Dedifferentiated amniotic fluid mesenchymal stem cell (primary cell): Measurements from ENCODE around the gene LPAR1.

Experiments
- DNase-seq: peaks from one replicate; pipeline ENCODE4 v3.0.0-alpha.2; 2016; ENCODE audit errors: extremely low spot score

Gene LPAR1

DNA sequence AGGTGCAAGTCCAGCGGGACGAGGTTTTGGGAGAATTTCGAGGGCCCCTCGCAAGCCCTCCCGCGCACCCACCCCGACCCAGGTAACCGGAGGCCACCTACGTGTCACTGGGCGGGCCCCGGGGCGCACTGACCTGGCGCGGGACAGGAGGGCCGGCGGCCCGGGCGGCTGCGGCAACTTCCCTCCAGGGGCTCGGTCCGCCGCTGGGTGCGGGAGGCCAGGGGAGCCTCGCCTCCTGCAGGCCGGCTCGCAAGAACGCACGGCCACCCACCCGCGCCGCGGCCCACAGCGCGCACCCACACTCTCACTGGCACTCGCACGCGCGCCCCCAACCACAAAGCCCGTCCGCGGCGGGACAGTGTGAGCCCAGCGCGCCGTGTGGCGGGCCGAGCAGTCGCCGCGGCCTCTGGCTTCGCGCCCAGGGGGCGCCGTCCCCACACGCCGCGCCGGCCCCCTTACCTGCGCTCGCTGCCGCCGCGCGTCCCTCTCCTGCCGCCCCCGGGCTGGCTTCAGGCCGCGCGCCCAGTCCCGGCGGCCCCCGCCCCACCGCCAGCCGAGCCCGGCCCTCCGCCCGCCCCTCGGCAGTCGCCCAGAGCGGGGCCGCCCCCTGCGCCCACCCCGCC, 451 bp downstream of the LPAR1 start:
- DNase-seq = peak; percentile 20

DNA sequence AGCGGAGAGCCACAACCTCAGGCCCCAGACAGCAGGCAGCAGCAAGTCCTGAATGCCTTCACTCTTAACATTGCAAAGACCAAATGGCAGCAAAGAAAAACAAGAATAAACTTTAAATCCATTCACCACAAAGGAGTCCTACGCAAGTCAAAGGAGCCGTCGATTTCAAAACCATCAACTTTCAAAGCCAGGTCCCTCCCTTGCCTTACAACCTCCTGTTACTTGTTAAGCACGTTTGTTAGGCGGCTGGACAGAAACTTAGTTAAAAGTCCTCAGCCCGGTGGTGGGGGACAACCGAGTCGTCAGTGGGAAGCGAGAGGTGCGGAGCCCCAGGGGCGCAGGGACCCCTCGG, 938 bp downstream of the LPAR1 start:
- DNase-seq = peak; percentile 20

DNA sequence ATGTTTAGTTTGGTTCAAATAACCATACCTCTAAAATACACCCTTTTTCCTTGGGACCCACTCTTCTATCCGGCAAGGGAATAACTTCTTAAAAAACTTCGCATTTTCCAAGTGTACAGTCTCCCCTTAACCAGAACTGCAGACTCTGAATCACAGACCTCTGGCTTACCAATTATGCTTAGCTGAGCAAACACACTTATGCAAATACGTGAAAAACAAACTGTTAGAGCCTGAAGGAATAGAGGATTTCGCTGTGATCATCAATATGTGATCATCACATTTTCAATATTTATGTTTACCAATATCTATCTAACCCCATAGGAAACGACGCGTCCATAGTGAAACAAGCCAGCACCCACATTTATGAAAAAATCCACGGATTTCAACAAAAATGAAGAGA, 1.3 kb downstream of the LPAR1 start:
- no peak for DNase-seq

- peak; percentile 63 for DNase-seq
Observed at GRCh38 chr9:111036429-111036789, 1.9 kb downstream of the LPAR1 start.

DNA sequence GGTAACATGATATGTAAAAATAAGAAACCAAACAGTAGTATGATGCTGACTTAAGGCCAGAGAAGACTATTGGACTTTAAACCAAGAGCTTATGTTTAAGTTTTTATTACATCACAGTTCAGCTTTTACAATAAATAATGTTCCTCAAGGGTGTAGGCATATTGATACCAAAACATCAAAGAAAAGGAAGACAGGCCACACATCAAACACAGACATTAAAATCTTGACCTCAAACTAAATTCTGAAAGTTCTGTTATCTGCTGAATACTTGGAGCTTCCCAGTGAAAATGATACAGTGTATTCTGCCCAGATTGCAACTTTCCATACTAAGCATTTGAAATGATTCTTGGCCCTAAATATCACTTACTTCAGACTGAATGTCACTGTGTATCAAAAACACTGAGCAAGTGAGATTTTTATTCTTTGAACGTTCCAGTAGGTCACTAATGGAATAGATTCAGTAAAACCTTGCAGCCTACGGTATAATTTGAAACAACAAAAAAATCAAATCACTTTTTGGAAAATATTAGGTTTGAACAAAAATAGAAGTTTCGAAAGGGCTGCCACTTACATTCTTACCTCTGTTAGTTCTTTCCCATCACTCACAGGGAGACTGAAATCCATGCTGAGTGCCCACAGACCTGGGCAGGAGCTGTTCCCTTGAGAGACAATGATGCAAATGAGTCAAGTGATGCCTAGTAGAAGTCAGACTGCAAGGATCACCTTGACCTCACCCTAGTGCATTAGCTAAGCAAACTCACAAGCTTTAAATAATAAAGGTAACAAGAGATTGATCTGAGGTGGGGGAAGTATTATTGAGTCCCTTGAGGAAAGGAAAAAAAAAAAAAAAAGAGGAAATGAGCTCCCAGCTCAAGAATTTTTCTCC, 2.5 kb downstream of the LPAR1 start:
- no peak for DNase-seq

GRCh38 chr9:111034898-111035539, 3.3 kb downstream of the LPAR1 start:
- no peak for DNase-seq

GRCh38 chr9:111034170-111034897, 3.9 kb downstream of the LPAR1 start:
- DNase-seq = no peak

DNA sequence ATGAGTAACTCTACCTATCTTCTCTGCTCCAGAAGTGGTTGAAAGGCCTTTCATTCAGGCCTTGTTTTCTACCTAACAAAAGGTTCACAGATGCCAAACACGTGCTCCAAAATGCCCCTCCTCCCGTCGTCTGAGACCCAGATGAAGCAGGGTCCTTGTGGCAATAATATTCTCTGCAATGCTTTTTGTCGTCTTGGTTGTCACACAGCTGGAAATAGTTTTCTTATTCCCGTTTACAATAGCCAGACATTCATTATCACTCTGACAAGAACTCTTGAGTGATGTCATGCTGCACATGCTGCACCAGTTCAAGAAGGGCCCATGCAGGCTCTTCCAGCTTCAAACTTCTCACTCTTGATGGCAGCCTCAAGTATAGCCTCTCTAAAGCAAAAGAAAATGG, 7.8 kb downstream of the LPAR1 start:
- no peak for DNase-seq

GRCh38 chr9:111029260-111029659, 9.0 kb downstream of the LPAR1 start:
- DNase-seq = no peak

DNA sequence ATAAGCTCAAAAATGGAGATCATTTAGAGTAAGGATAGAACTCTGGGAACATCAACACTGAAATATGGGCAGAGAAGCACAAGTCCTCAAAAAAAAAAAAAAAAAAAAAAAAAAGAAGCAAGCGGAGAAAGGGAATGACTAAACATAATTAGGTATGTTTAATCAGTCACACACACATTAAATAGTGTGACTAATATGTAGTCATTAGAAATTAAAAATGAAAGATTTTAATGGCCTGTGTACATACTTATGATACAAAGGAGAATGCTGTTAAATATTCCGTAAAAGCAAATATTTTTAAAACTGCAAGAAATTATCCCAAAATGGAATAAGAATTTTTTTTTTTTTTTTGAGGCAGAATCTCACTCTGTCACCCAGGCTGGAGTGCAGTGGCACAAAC, 10.5 kb downstream of the LPAR1 start:
- DNase-seq = no peak

DNA sequence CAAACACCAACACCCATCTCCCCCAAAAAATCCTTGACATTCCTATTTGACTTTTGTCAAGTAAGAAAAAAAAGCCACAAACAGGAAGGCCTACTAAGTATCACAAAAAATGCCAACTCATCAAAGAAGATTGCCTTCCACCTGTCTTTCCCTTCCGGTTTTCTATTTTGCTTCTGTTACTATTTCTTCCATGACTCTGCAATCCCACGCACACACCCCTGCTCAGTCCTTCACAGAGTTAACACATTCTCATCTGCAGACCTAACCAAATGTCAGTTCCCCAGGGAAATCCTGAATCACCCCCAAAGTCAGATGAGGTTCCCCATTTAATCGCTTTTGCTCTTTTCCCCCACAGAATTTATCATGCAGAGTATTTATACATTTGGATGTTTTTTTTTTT, 15.1 kb downstream of the LPAR1 start:
- DNase-seq = no peak

- DNase-seq = no peak
Observed at GRCh38 chr9:111020594-111020993, 17.7 kb downstream of the LPAR1 start.

DNA sequence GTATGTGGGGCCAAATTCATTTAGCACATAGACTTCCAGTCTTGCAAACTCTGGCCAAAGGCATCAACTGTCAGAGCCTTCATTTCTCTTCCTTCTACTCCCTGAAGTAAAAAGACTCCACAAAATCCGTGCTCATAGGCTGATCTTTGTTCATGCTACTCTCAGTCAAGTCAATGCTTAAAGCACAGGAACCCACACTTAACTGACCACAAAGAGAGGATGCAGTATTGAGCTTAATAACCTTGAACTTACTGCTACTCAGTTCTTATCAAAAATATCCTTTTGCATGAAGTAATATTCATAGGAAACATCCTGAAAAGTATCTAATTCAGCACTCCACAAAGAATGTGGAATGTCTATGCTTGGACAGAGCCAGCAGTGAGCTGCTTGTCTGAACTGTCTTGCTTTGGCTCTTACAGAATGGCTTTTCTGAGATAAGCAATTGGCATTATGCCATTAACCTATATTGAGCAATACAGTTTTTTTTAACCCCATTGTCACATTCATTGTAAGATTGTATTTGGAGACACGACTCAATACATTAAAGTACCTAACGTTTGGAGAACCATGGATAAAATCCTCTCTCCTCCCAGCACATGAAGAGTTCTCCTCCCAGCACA, 21.7 kb downstream of the LPAR1 start:
- DNase-seq = no peak

GRCh38 chr9:111016016-111016415, 22.3 kb downstream of the LPAR1 start:
- no peak for DNase-seq

DNA sequence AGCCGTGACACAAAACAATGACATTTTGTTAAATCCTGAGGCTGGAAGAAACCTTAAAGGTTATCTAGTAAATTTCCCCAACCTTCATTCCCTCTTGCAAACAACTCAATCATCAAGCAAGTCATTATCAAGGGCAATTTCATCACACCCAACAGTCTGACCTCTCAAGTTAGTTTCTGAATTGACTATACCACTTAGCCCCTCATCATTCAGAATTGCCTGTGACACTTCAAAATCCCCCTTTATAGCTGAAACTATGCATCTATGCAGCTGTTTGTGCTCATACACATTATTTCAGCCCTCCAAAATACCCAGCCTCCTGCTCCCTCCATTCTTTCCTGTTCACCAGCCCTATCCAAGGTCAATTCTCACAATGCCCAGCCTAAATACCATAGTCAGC, 24.6 kb downstream of the LPAR1 start:
- DNase-seq = no peak

DNA sequence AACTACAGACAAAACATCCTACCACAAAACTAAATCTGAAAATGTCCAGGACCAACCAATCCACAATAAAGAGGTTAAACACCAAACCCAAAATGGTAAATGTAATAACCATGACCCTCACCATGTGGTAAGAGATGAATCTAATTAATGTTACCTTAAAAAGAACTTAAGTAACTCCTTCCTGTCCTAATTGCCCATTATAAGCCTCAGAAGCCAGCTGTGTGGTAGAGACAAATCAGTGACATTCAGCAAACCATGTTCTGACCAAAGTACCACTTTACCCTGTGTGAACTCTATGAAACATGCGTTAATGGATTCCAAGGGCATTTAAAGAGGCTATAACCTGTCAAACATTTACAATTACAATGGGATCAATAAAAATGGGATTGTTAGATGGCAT, 25.0 kb downstream of the LPAR1 start:
- DNase-seq = no peak

- no peak for DNase-seq
Observed at GRCh38 chr9:111008158-111009075, 29.9 kb downstream of the LPAR1 start.

GRCh38 chr9:111005746-111006470, 32.4 kb downstream of the LPAR1 start:
- DNase-seq = peak; percentile 67

- no peak for DNase-seq
Observed at GRCh38 chr9:111004936-111005335, 33.3 kb downstream of the LPAR1 start.

DNA sequence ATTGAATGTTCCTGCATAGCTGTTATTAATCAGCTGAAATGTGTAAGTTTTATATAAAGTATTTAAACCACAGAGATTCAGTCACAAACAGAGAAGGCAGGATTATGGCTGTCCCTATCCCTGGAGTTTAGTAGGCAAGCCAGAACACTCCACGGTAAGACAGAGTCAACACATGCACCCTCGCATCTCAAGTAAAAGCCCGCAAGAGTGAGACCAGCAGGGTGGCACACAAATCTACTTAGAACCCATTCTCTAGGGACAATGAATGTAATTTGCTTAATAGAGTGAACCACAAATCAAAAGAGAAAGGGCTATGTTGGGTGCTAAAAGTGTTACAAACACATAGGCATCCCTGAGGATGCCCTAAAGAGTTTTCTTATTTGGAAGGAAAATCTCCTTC, 35.1 kb downstream of the LPAR1 start:
- DNase-seq = no peak
